ENCODE results near the gene DOC2B. TPM values are rescaled to one million over a fixed set of nuclear protein-coding genes. Genes with fewer than 3 reads are reported as not detected.

The DOC2B gene
- polyA plus RNA-seq, 1 of the 3 experiments (the other 2 are of a cell fraction), result 0.16 TPM

DNA sequence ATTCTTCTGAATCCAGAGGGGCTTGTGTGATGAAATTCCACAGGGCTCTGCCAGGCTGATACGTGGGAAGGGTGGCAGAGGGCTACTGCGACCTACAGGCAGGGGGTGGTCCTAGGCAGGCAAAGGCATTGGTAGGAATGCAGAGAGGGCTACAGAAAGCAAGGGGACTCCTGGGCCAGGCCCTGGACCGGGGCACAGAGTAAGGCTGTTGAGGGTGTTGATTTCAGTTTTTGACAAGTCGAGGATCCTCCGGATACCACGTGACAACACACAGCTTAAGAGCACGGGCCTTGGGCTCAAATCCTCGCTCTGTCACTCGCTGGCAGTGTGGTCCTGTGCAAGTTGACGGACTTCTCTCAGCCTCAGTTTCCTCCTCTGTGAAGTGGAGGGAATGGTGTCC, 19.1 kb upstream of the DOC2B start (continued):
- TF ChIP-seq USF1 (IDR thresholded peaks at IDR 0.05; ENCODE audit: borderline replicate concordance, low read depth) (no peak), RXRA (IDR thresholded peaks at IDR 0.05; ENCODE audit: borderline replicate concordance, low read depth) (no peak)

- H3K9me2 ChIP-seq, result no peaks in the 10 kb centered on the region
- no peaks in the 10 kb centered on the region for H3K9me3 ChIP-seq
- H2AFZ ChIP-seq (ENCODE audit: low read depth), result no peak overlapping the region
- H3K4me1 ChIP-seq (ENCODE audit: control insufficient read depth in 1 of 2, insufficient read depth in 2 of 2, low read depth in 1 of 2, low read length in 1 of 2), result no peaks in the 10 kb centered on the region; a peak in 1 of 4 replicates
- TF ChIP-seq RFX5 (IDR thresholded peaks at IDR 0.05; ENCODE audit: low read length) (no peak), GATA2 (CRISPR knock-in tag; IDR thresholded peaks at IDR 0.05) (no peak), REST (IDR thresholded peaks at IDR 0.05; ENCODE audit: low read depth, low read length) (no peak), USF2 (IDR thresholded peaks at IDR 0.05; ENCODE audit: borderline replicate concordance, low read depth, low read length) (no peak), RXRA (IDR thresholded peaks at IDR 0.05; ENCODE audit: borderline replicate concordance, low read depth) (no peak), POLR2AphosphoS5 (IDR thresholded peaks at IDR 0.05; ENCODE audit: low read depth, low read length) (no peak), NFIC (IDR thresholded peaks at IDR 0.05; ENCODE audit: borderline replicate concordance) (no peak), ELF1 (IDR thresholded peaks at IDR 0.05) (no peak), FOXM1 (IDR thresholded peaks at IDR 0.05; ENCODE audit: low read depth) (no peak), RAD21 (IDR thresholded peaks at IDR 0.05; ENCODE audit: low read length) (no peak), TCF12 (IDR thresholded peaks at IDR 0.05) (no peak), USF1 (IDR thresholded peaks at IDR 0.05; ENCODE audit: borderline replicate concordance, low read depth) (no peak), TEAD4 (IDR thresholded peaks at IDR 0.05; ENCODE audit: borderline replicate concordance, insufficient read depth) (no peak)
- TF ChIP-seq, protein P1, sequence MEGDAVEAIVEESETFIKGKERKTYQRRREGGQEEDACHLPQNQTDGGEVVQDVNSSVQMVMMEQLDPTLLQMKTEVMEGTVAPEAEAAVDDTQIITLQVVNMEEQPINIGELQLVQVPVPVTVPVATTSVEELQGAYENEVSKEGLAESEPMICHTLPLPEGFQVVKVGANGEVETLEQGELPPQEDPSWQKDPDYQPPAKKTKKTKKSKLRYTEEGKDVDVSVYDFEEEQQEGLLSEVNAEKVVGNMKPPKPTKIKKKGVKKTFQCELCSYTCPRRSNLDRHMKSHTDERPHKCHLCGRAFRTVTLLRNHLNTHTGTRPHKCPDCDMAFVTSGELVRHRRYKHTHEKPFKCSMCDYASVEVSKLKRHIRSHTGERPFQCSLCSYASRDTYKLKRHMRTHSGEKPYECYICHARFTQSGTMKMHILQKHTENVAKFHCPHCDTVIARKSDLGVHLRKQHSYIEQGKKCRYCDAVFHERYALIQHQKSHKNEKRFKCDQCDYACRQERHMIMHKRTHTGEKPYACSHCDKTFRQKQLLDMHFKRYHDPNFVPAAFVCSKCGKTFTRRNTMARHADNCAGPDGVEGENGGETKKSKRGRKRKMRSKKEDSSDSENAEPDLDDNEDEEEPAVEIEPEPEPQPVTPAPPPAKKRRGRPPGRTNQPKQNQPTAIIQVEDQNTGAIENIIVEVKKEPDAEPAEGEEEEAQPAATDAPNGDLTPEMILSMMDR (IDR thresholded peaks at IDR 0.05), result no peak
- TF ChIP-seq, protein P2, sequence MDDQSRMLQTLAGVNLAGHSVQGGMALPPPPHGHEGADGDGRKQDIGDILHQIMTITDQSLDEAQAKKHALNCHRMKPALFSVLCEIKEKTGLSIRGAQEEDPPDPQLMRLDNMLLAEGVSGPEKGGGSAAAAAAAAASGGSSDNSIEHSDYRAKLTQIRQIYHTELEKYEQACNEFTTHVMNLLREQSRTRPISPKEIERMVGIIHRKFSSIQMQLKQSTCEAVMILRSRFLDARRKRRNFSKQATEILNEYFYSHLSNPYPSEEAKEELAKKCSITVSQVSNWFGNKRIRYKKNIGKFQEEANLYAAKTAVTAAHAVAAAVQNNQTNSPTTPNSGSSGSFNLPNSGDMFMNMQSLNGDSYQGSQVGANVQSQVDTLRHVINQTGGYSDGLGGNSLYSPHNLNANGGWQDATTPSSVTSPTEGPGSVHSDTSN (IDR thresholded peaks at IDR 0.05), result no peak
- WGBS (ENCODE audit: low lambda C conversion rate), result 38% methylated on average over 10 of the region's 14 CpGs
- H3K9ac ChIP-seq, result no peak overlapping the region
- no peak overlapping the region for H3K27ac ChIP-seq (ENCODE audit: low read depth in 2 of 2, low read length in 1 of 2)
- peaks cover 4% of the 10 kb centered on the region for H3F3A ChIP-seq (replicated peaks; ENCODE audit: insufficient read depth)
- POLR2A ChIA-PET, result no interaction called here
- no peak for DNase-seq
- H3K4me2 ChIP-seq, result no peak overlapping the region
- no peak overlapping the region for H3K4me3 ChIP-seq (ENCODE audit: low read depth in 2 of 2, low read length in 1 of 2)
- no peaks in the 10 kb centered on the region for H4K20me1 ChIP-seq (ENCODE audit: insufficient read depth)
- H3K36me3 ChIP-seq (replicated peaks in 1 of 2; ENCODE audit: control insufficient read depth in 1 of 2, insufficient read depth in 2 of 2, low read length in 1 of 2), result no peaks in the 10 kb centered on the region
- CTCF ChIA-PET, result no interaction called here
- no peaks in the 10 kb centered on the region for H3K79me2 ChIP-seq (ENCODE audit: insufficient read depth)
- H3K27me3 ChIP-seq (ENCODE audit: insufficient read depth), result no peaks in the 10 kb centered on the region; the same call in 1 of the 2 replicates
Measured at GRCh38 chr17:199806-200545, 18.5 kb upstream of the DOC2B start.
